ENCODE results near the gene SACS.

SACS gene

DNA sequence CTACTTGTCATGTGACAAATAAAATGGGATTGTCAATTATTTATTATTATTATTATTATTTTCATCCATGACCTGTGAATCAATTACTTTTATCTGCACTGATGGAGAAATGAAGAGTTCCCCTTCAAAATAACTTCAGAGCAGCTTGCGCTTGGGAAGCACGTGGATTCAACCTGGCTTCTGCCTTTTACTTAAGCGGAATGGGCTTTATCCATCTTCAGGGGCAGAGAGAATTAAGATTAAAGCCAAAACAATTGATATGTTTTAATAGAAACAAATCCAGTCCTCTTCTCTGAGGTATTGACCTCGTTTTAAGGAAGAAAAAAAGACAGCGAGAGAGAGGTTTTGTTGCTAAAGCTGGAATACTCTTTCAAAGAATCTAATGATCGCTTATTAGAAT lies 876 bp downstream of the SACS start:
- Histone ChIP-seq H3K79me2 (ENCODE audit: low read length) (no peaks in the 10 kb centered on the region), H3K36me3 (replicated peaks; ENCODE audit: low read depth, low read length) (no peaks in the 10 kb centered on the region), H3K4me1 (ENCODE audit: low read length) (no peaks in the 10 kb centered on the region), H4K20me1 (ENCODE audit: insufficient read depth, low read length) (no peaks in the 10 kb centered on the region), H3K27ac (ENCODE audit: low read length) (no peak overlapping the region), H3K9ac (ENCODE audit: low read length) (no peak overlapping the region), H3K4me2 (ENCODE audit: low read length) (no peak overlapping the region), H3K9me3 (ENCODE audit: insufficient read depth, low read length) (no peaks in the 10 kb centered on the region), H3K4me3 (ENCODE audit: low read length) (no peak overlapping the region), H3K27me3 (ENCODE audit: low read depth, low read length) (peaks cover 26% of the 10 kb centered on the region), H2AFZ (ENCODE audit: low read depth, low read length) (no peak overlapping the region)
- TF ChIP-seq EZH2phosphoT487 (IDR thresholded peaks at IDR 0.05; ENCODE audit: low read depth), result no peak
- TF ChIP-seq, protein P1, sequence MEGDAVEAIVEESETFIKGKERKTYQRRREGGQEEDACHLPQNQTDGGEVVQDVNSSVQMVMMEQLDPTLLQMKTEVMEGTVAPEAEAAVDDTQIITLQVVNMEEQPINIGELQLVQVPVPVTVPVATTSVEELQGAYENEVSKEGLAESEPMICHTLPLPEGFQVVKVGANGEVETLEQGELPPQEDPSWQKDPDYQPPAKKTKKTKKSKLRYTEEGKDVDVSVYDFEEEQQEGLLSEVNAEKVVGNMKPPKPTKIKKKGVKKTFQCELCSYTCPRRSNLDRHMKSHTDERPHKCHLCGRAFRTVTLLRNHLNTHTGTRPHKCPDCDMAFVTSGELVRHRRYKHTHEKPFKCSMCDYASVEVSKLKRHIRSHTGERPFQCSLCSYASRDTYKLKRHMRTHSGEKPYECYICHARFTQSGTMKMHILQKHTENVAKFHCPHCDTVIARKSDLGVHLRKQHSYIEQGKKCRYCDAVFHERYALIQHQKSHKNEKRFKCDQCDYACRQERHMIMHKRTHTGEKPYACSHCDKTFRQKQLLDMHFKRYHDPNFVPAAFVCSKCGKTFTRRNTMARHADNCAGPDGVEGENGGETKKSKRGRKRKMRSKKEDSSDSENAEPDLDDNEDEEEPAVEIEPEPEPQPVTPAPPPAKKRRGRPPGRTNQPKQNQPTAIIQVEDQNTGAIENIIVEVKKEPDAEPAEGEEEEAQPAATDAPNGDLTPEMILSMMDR (IDR thresholded peaks at IDR 0.05; ENCODE audit: low read depth, low read length), result no peak

- H3K79me2 ChIP-seq (ENCODE audit: low read length), result no peaks in the 10 kb centered on the region
- H3K36me3 ChIP-seq (replicated peaks; ENCODE audit: low read depth, low read length), result no peaks in the 10 kb centered on the region
- H3K27me3 ChIP-seq (ENCODE audit: low read depth, low read length), result peaks cover 29% of the 10 kb centered on the region
- no peak overlapping the region for H3K27ac ChIP-seq (ENCODE audit: low read length)
- TF ChIP-seq, protein P1 (IDR thresholded peaks at IDR 0.05; ENCODE audit: low read depth, low read length), result no peak
- TF ChIP-seq EZH2phosphoT487 (IDR thresholded peaks at IDR 0.05; ENCODE audit: low read depth), result no peak
- H3K4me3 ChIP-seq (ENCODE audit: low read length), result no peak overlapping the region
- no peak overlapping the region for H2AFZ ChIP-seq (ENCODE audit: low read depth, low read length)
- H3K4me1 ChIP-seq (ENCODE audit: low read length), result no peaks in the 10 kb centered on the region
- H4K20me1 ChIP-seq (ENCODE audit: insufficient read depth, low read length), result no peaks in the 10 kb centered on the region
- no peaks in the 10 kb centered on the region for H3K9me3 ChIP-seq (ENCODE audit: insufficient read depth, low read length)
- H3K9ac ChIP-seq (ENCODE audit: low read length), result no peak overlapping the region
- no peak overlapping the region for H3K4me2 ChIP-seq (ENCODE audit: low read length)
Measured at GRCh38 chr13:23430664-23431063, 2.8 kb downstream of the SACS start.

DNA sequence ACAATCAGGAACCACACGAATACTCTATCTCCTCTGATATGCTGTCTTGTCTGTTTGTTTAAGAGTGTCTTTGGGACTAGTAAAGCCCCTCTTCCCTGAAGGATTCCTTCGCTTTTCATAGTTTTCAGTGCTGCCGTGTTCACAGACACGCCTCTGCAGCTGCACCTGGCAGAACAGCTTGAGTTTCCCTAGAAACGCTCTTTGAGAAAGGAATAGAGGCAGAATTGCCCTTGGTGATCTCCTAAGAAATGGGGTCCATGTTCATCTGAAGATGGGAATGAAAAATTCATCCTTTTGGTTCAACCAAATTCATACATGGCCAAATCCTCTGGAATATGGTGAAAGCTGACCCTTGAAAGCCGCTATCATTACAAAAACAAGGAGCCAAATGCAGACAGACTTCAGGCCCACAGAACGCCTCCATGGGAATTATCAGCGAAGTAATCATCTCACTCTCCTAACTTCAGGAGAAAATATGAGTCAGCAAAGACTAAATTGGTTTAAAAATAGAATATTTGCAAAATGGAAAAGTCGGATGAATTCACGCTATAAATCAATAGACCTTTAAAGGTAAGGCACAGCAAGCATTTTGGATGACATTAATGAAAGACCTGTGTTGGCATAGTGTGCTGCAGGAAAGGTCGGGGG lies 5.5 kb downstream of the SACS start:
- Histone ChIP-seq H3K36me3 (replicated peaks; ENCODE audit: low read depth, low read length) (no peaks in the 10 kb centered on the region), H3K4me1 (ENCODE audit: low read length) (no peaks in the 10 kb centered on the region), H3K27me3 (ENCODE audit: low read depth, low read length) (peaks cover 29% of the 10 kb centered on the region), H3K4me3 (ENCODE audit: low read length) (no peak overlapping the region), H2AFZ (ENCODE audit: low read depth, low read length) (no peak overlapping the region), H4K20me1 (ENCODE audit: insufficient read depth, low read length) (no peaks in the 10 kb centered on the region), H3K9me3 (ENCODE audit: insufficient read depth, low read length) (no peaks in the 10 kb centered on the region), H3K9ac (ENCODE audit: low read length) (no peak overlapping the region), H3K27ac (ENCODE audit: low read length) (no peak overlapping the region), H3K4me2 (ENCODE audit: low read length) (no peak overlapping the region), H3K79me2 (ENCODE audit: low read length) (no peaks in the 10 kb centered on the region)
- TF ChIP-seq, protein P1 (IDR thresholded peaks at IDR 0.05; ENCODE audit: low read depth, low read length), result no peak
- TF ChIP-seq EZH2phosphoT487 (IDR thresholded peaks at IDR 0.05; ENCODE audit: low read depth), result no peak

DNA sequence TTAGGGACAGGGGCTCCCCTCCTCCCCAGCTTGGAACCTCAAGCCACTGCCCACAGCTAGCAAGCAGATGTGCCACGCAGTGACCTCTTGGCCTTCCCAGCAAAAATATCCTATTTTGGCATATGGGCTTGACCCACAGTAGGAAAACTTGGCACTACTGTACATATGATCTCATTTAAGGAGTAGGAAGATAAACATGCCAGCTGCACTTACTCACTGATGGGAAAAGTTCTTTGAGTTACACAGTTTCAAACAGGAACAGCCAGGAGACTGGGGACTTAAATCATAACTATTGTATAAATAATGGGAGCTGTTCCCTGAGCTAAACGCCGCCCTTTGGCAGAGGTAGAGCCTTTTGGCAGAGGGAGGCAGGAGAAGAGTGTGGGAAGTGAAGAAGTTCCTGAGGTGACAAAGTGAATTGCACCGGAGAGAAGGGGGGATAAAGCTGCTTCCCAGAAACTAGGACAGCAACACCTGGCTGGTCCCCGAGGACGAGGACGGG lies 6.1 kb downstream of the SACS start:
- Histone ChIP-seq H3K4me2 (ENCODE audit: low read length) (no peak overlapping the region), H3K4me1 (ENCODE audit: low read length) (no peaks in the 10 kb centered on the region), H3K9ac (ENCODE audit: low read length) (no peak overlapping the region), H3K79me2 (ENCODE audit: low read length) (no peaks in the 10 kb centered on the region), H2AFZ (ENCODE audit: low read depth, low read length) (no peak overlapping the region), H3K4me3 (ENCODE audit: low read length) (no peak overlapping the region), H3K36me3 (replicated peaks; ENCODE audit: low read depth, low read length) (no peaks in the 10 kb centered on the region), H3K27me3 (ENCODE audit: low read depth, low read length) (peaks cover 29% of the 10 kb centered on the region), H3K27ac (ENCODE audit: low read length) (no peak overlapping the region), H4K20me1 (ENCODE audit: insufficient read depth, low read length) (no peaks in the 10 kb centered on the region), H3K9me3 (ENCODE audit: insufficient read depth, low read length) (no peaks in the 10 kb centered on the region)
- TF ChIP-seq, protein P1 (IDR thresholded peaks at IDR 0.05; ENCODE audit: low read depth, low read length), result no peak
- no peak for TF ChIP-seq EZH2phosphoT487 (IDR thresholded peaks at IDR 0.05; ENCODE audit: low read depth)
